ENCODE results near the gene VWA1.

VWA1 gene

GRCh38 chr1:1489861-1490260 is 54.4 kb downstream of the VWA1 start:
- H3K4me3 ChIP-seq (ENCODE audit: low read length) = no peak overlapping the region
- DNase-seq (ENCODE audit: low read depth) = no peak
- TF ChIP-seq, protein P1, sequence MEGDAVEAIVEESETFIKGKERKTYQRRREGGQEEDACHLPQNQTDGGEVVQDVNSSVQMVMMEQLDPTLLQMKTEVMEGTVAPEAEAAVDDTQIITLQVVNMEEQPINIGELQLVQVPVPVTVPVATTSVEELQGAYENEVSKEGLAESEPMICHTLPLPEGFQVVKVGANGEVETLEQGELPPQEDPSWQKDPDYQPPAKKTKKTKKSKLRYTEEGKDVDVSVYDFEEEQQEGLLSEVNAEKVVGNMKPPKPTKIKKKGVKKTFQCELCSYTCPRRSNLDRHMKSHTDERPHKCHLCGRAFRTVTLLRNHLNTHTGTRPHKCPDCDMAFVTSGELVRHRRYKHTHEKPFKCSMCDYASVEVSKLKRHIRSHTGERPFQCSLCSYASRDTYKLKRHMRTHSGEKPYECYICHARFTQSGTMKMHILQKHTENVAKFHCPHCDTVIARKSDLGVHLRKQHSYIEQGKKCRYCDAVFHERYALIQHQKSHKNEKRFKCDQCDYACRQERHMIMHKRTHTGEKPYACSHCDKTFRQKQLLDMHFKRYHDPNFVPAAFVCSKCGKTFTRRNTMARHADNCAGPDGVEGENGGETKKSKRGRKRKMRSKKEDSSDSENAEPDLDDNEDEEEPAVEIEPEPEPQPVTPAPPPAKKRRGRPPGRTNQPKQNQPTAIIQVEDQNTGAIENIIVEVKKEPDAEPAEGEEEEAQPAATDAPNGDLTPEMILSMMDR (conservative IDR thresholded peaks at IDR 0.05; ENCODE audit: low read length) = no peak

DNA sequence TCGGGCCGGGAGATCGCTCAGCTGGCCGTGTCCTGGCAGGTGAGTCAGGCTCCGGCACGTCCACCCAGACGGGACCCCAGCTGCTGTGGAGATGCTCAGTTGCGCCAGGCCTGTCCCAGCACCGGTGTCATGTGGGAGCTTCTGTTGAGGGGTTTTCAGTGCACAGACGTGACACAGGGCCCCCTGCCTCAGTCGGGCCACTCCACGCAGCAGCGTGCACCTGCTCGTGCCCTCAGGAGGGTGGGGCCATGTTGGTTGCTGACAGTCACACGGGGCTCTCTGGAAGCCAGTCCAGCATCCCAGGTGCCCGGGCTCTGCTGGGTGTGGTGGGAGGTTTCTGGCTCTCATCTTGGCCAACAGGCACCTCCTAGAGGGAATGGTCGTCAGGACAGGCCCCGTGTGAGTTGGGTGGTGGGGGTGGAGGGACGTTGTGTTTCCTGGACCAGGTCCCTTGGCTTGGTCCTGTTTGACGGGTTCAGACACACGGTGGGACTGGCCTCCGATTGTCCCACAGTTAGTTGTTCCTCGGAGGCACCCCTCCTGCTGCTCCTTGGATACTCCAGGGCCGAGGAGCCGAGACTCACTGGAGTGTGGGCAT is 55.2 kb downstream of the VWA1 start:
- TF ChIP-seq, protein P1 (conservative IDR thresholded peaks at IDR 0.05; ENCODE audit: low read length) = no peak
- DNase-seq (ENCODE audit: low read depth) = no peak
- H3K4me3 ChIP-seq (ENCODE audit: low read length) = no peak overlapping the region

DNA sequence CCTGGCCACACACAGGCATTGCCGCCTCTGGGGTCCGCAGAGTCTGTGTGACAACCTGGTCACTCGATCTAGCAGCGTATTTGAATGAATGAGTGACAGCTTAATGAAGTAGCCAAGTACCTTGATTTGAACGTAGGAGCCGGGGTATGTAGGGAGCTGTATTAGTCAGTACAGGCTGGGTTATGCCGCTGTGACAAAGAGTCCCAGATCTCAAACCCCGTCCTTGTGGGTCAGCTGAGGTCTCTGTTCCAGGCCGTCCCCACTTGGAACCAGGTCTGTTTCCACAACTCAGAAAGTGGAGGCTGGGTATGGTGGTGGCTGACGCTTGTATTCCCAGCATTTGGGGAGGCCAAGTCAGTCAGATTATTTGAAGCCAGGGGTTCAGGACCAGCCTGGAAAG is 56.1 kb downstream of the VWA1 start:
- no peak overlapping the region for H3K4me3 ChIP-seq (ENCODE audit: low read length)
- no peak for DNase-seq (ENCODE audit: low read depth)
- TF ChIP-seq, protein P1 (conservative IDR thresholded peaks at IDR 0.05; ENCODE audit: low read length) = no peak

Data from AG10803 (cell line).